Kidney epithelial cell (primary cell): ENCODE results near the gene ZBTB40. TPM values are rescaled to one million over a fixed set of nuclear protein-coding genes. Genes with fewer than 3 reads are reported as not detected.

Experiments used
- DNase-seq: peaks from one replicate; pipeline ENCODE4 v3.0.0-alpha.2; 2010; ENCODE audit warnings: low read depth
- H3K27me3 ChIP-seq: 2 replicates; pipeline ENCODE4 v1.6.0; 2011; ENCODE audit warnings: low read length; ENCODE audit not compliant: control insufficient read depth, insufficient read depth
- H3K36me3 ChIP-seq: 2 replicates; pipeline ENCODE4 v1.5.1; 2011; ENCODE audit warnings: low read length; ENCODE audit not compliant: control insufficient read depth, insufficient read depth
- H3K4me3 ChIP-seq: 2 replicates; pipeline ENCODE4 v1.5.1; 2011; ENCODE audit warnings: low read depth, mild to moderate bottlenecking, control low read depth, low read length
- total RNA-seq: library from RNA; depleted of rRNA; stranded (reverse); fragments of >200 nt; gene quantifications from 2 replicates; pipeline ENCODE4 v1.2.3, GENCODE V29; 2015
- TF ChIP-seq, protein P1 (sequence below): IDR thresholded peaks from 2 replicates; pipeline ENCODE4 v1.5.1; 2011; ENCODE audit warnings: mild to moderate bottlenecking, moderate library complexity, low read length, control low read depth, inconsistent platforms; ENCODE audit not compliant: insufficient read depth, poor library complexity, severe bottlenecking

Gene ZBTB40
- total RNA-seq, 1 donor from 2014 or later, result 16.3 TPM

DNA sequence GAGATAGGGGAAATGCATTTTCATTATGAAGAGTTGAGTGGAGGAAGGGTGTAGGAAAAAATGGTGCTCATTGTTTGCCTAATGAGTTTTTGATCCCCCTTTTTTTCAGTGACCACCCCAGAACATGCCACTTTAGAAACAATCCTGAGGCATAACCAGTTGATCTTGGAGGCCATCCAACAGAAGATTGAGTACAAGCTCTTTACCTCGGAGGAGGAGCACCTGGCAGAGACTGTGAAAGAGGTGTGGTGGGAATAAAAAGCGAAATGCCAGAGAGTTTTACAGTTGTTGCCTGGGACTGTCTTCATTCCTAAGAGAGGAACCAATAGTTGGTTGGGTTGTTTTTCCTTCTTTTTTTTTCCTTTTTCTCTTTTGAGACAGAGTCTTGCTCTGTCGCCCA lies 57.3 kb downstream of the ZBTB40 start:
- TF ChIP-seq, protein P1, sequence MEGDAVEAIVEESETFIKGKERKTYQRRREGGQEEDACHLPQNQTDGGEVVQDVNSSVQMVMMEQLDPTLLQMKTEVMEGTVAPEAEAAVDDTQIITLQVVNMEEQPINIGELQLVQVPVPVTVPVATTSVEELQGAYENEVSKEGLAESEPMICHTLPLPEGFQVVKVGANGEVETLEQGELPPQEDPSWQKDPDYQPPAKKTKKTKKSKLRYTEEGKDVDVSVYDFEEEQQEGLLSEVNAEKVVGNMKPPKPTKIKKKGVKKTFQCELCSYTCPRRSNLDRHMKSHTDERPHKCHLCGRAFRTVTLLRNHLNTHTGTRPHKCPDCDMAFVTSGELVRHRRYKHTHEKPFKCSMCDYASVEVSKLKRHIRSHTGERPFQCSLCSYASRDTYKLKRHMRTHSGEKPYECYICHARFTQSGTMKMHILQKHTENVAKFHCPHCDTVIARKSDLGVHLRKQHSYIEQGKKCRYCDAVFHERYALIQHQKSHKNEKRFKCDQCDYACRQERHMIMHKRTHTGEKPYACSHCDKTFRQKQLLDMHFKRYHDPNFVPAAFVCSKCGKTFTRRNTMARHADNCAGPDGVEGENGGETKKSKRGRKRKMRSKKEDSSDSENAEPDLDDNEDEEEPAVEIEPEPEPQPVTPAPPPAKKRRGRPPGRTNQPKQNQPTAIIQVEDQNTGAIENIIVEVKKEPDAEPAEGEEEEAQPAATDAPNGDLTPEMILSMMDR, result no peak
- Histone ChIP-seq H3K4me3 (no peak overlapping the region), H3K36me3 (peaks cover 2% of the 10 kb centered on the region), H3K27me3 (no peaks in the 10 kb centered on the region)
- DNase-seq, result no peak

DNA sequence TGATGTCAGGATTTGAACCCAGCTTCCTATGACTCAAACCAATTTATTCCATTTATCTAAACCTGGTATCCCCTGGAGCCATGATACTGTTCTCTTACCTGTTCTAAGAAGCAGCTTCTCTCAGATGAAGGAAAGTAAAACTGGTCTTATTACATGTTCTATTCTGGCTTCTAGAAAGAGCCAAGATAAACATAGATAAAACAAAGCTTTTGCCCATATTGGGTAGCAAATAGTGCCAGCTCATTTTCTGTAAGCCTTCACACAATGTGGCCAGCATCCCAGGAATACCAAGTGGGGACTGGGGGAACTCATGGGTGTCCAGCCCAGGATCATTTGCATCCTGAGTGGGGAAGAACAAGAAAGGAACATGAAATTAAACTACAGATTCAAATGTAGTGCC lies 58.2 kb downstream of the ZBTB40 start:
- DNase-seq, result peak; percentile 23
- H3K4me3 ChIP-seq, result no peak overlapping the region
- no peaks in the 10 kb centered on the region for H3K27me3 ChIP-seq
- H3K36me3 ChIP-seq, result peaks cover 2% of the 10 kb centered on the region
- TF ChIP-seq, protein P1, result no peak

GRCh38 chr1:22512873-22513272 lies 61.2 kb downstream of the ZBTB40 start:
- Histone ChIP-seq H3K4me3 (no peak overlapping the region), H3K36me3 (peaks cover 2% of the 10 kb centered on the region), H3K27me3 (no peaks in the 10 kb centered on the region)
- TF ChIP-seq, protein P1, result no peak
- DNase-seq, result no peak

GRCh38 chr1:22516906-22517571 lies 65.4 kb downstream of the ZBTB40 start:
- no peak for DNase-seq
- Histone ChIP-seq H3K4me3 (no peak overlapping the region), H3K27me3 (no peaks in the 10 kb centered on the region), H3K36me3 (peaks cover 1% of the 10 kb centered on the region)
- TF ChIP-seq, protein P1, result no peak

GRCh38 chr1:22517956-22518355 lies 66.3 kb downstream of the ZBTB40 start:
- Histone ChIP-seq H3K36me3 (no peaks in the 10 kb centered on the region), H3K27me3 (no peaks in the 10 kb centered on the region), H3K4me3 (no peak overlapping the region)
- TF ChIP-seq, protein P1, result no peak
- DNase-seq, result no peak

- TF ChIP-seq, protein P1, result no peak
- DNase-seq, result no peak
- Histone ChIP-seq H3K36me3 (no peaks in the 10 kb centered on the region), H3K4me3 (no peak overlapping the region), H3K27me3 (no peaks in the 10 kb centered on the region)
These were observed 66.7 kb downstream of the ZBTB40 start for GRCh38 chr1:22518379-22518778.
